ENCODE measurements around the gene CENPP. TPM values are rescaled to one million over a fixed set of nuclear protein-coding genes. Genes with fewer than 3 reads are reported as not detected.

CENPP gene
- polyA plus RNA-seq, 2 of the 4 experiments (the other 2 are of a cell fraction) = 7.2 to 13.4 TPM

DNA sequence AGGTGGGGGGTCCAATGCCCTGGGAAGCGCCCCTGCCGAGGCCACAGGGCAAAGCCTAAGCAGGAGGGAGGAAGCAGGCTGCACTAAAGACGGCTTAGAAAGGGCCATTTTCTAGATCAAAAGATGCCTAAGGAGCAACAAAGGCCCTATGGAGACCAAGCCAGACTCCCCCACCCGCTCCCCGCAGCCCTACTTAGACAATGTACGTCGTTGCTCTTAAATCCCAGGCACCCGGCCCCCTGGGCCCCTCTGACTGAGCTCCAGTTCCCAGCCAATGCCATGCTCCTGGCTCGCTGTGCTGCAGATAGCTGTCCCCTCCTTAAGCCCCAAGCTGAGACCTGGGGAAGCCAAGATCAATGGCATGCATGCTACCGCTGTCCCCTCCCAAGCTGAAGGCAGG, 333.8 kb downstream of the CENPP start:
- Histone ChIP-seq H3K4me1 (no peaks in the 10 kb centered on the region), H3K4me2 (no peak overlapping the region), H3K4me3 (no peak overlapping the region), H3K9me3 (no peaks in the 10 kb centered on the region), H3K27ac (no peak overlapping the region)
- DNase-seq (ENCODE audit: low read depth in 1 of 2, low spot score in 1 of 2) (no peak), ATAC-seq (no peak), FAIRE-seq (no peak)
- 93% methylated on average over 10 of the region's 10 CpGs for WGBS (ENCODE audit: missing lambda C conversion rate)
- no peak for TF ChIP-seq CBX8 (IDR thresholded peaks at IDR 0.05)
- TF ChIP-seq, protein P1, sequence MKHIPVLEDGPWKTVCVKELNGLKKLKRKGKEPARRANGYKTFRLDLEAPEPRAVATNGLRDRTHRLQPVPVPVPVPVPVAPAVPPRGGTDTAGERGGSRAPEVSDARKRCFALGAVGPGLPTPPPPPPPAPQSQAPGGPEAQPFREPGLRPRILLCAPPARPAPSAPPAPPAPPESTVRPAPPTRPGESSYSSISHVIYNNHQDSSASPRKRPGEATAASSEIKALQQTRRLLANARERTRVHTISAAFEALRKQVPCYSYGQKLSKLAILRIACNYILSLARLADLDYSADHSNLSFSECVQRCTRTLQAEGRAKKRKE (CRISPR knock-in tag; IDR thresholded peaks at IDR 0.05; ENCODE audit: low read depth) = no peak
- TF ChIP-seq HOXA7 (CRISPR knock-in tag; IDR thresholded peaks at IDR 0.05) = no peak
- TF ChIP-seq, protein P2, sequence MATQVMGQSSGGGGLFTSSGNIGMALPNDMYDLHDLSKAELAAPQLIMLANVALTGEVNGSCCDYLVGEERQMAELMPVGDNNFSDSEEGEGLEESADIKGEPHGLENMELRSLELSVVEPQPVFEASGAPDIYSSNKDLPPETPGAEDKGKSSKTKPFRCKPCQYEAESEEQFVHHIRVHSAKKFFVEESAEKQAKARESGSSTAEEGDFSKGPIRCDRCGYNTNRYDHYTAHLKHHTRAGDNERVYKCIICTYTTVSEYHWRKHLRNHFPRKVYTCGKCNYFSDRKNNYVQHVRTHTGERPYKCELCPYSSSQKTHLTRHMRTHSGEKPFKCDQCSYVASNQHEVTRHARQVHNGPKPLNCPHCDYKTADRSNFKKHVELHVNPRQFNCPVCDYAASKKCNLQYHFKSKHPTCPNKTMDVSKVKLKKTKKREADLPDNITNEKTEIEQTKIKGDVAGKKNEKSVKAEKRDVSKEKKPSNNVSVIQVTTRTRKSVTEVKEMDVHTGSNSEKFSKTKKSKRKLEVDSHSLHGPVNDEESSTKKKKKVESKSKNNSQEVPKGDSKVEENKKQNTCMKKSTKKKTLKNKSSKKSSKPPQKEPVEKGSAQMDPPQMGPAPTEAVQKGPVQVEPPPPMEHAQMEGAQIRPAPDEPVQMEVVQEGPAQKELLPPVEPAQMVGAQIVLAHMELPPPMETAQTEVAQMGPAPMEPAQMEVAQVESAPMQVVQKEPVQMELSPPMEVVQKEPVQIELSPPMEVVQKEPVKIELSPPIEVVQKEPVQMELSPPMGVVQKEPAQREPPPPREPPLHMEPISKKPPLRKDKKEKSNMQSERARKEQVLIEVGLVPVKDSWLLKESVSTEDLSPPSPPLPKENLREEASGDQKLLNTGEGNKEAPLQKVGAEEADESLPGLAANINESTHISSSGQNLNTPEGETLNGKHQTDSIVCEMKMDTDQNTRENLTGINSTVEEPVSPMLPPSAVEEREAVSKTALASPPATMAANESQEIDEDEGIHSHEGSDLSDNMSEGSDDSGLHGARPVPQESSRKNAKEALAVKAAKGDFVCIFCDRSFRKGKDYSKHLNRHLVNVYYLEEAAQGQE (IDR thresholded peaks at IDR 0.05) = no peak
- TF ChIP-seq MYC (IDR thresholded peaks at IDR 0.05; ENCODE audit: borderline replicate concordance, low read length) = no peak
- no peak for TF ChIP-seq HES2 (IDR thresholded peaks at IDR 0.05)
- ChIA-PET POLR2A (interaction anchor here (1.8 kb wide), 1 partner anchor 11 kb away, joined by 9 read pairs; the partner anchor contains the start of gene IPPK), CTCF (interaction anchor here (0.6 to 1.7 kb wide), 3 partner anchors 11 to 119 kb away, joined by 3 to 5 read pairs (median 5); no protein-coding TSS in a partner anchor)

DNA sequence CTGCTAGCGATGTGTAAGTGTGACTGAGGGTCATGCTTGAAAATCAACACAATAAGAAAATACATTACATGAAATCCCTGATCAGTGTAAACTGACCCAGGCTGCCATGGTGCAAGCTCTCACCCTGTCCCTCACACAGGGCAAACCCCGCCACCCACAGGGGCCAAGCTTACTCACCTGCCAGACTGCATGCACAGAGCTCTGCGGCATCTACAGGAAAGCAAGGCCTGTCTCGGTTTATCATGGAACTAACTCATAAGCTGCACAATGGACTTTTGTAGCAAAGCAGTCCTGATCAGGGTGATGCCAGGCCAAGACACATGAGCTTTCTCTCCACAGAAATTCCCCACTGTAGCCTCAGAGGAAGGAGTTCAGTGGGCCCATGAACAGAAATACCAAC, 334.5 kb downstream of the CENPP start:
- Histone ChIP-seq H3K27ac (no peak overlapping the region), H3K4me2 (no peak overlapping the region), H3K4me1 (no peaks in the 10 kb centered on the region), H3K9me3 (no peaks in the 10 kb centered on the region), H3K4me3 (no peak overlapping the region)
- ATAC-seq (no peak), FAIRE-seq (no peak), DNase-seq (ENCODE audit: low read depth in 1 of 2, low spot score in 1 of 2) (no peak)
- WGBS (ENCODE audit: missing lambda C conversion rate) = 85% methylated on average over 4 of the region's 4 CpGs
- CTCF ChIA-PET = interaction anchor here (1.0 to 1.7 kb wide), 2 partner anchors 11 to 25 kb away, joined by 3 to 5 read pairs; no protein-coding TSS in a partner anchor
- POLR2A ChIA-PET = interaction anchor here (1.8 kb wide), 1 partner anchor 10 kb away, joined by 9 read pairs; the partner anchor contains the start of gene IPPK
- no peak for TF ChIP-seq MYC (IDR thresholded peaks at IDR 0.05; ENCODE audit: borderline replicate concordance, low read length)
- no peak for TF ChIP-seq GATA3 (IDR thresholded peaks at IDR 0.05; ENCODE audit: borderline replicate concordance)
- no peak for TF ChIP-seq FOXS1 (CRISPR knock-in tag; IDR thresholded peaks at IDR 0.05)
- TF ChIP-seq KDM1A (IDR thresholded peaks at IDR 0.05; ENCODE audit: low read depth) = no peak
- TF ChIP-seq MAZ (IDR thresholded peaks at IDR 0.05; ENCODE audit: borderline replicate concordance, low read depth, low read length) = no peak
- TF ChIP-seq, protein P3, sequence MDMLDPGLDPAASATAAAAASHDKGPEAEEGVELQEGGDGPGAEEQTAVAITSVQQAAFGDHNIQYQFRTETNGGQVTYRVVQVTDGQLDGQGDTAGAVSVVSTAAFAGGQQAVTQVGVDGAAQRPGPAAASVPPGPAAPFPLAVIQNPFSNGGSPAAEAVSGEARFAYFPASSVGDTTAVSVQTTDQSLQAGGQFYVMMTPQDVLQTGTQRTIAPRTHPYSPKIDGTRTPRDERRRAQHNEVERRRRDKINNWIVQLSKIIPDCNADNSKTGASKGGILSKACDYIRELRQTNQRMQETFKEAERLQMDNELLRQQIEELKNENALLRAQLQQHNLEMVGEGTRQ (IDR thresholded peaks at IDR 0.05) = no peak
- no peak for TF ChIP-seq CHD2 (IDR thresholded peaks at IDR 0.05; ENCODE audit: low read length, partially characterized antibody)
- TF ChIP-seq RARB (CRISPR knock-in tag; IDR thresholded peaks at IDR 0.05) = no peak
- TF ChIP-seq CHD4 (IDR thresholded peaks at IDR 0.05; ENCODE audit: borderline replicate concordance) = no peak
- TF ChIP-seq RAD21 (conservative IDR thresholded peaks at IDR 0.05 in 1 of 2, IDR thresholded peaks at IDR 0.05 in 1 of 2) = no peak
- TF ChIP-seq RCOR1 (IDR thresholded peaks at IDR 0.05; ENCODE audit: low read depth, low read length) = no peak
- no peak for TF ChIP-seq BHLHE40 (IDR thresholded peaks at IDR 0.05; ENCODE audit: low read depth, low read length)
- TF ChIP-seq JUN (IDR thresholded peaks at IDR 0.05) = no peak
- TF ChIP-seq CEBPB (IDR thresholded peaks at IDR 0.05) = no peak

All from A549 (cell line).